ENCODE results near the gene METTL16.
"Not testable (repeated sequence)": the region's sequence is repeated elsewhere in the genome, so short reads cannot be mapped to it uniquely, and the experiment has no call there.

DNA sequence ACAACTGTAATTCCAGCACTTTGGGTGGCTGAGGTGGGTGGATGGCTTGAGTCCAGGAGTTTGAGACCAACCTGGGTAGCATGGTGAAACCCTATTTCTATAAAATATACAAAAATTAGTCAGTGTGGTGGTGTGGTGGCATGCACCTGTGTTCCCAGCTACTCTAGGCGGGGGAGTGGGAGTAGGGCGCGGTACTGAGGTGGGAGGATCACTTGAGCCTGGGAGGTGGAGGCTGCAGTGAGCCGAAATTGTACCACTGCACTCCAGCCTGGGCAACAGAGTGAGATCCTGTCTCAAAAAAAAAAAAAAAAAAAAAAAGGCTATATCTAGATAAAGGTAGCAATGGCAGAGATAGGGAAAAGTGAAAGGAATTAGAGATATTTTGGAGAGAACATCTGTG, 25.0 kb downstream of the METTL16 start:
- TF ChIP-seq CTCF (IDR thresholded peaks at IDR 0.05; ENCODE audit: insufficient read depth, low read length, poor library complexity, severe bottlenecking); EZH2phosphoT487 (conservative IDR thresholded peaks at IDR 0.05; ENCODE audit: low read length): not testable (repeated sequence)
